Lung (tissue), 12 donors: Measurements from ENCODE around the gene CTU2. TPM values are rescaled to one million over a fixed set of nuclear protein-coding genes. Genes with fewer than 3 reads are reported as not detected.

Experiments used
- ATAC-seq: fragments of 200-7000 bp; cut with Tn5 transposase; one replicate; pipeline ENCODE4 v1.9.1; 2020; ENCODE audit warnings: moderate number of reproducible peaks; ENCODE audit not compliant: insufficient read depth, low FRiP score
- DNase-seq, 3 donors: peaks; one replicate each; pipeline ENCODE4 v3.0.0-alpha.2; 2013 to 2017
- H3K27ac ChIP-seq, 2 donors: one replicate each; pipeline ENCODE4 v1.5.1; 2013; ENCODE audit warnings: mild to moderate bottlenecking in 2 of 2, moderate library complexity in 2 of 2, control low read depth in 1 of 2, inconsistent platforms in 1 of 2, low read depth in 1 of 2, low read length in 1 of 2
- H3K27me3 ChIP-seq, 3 donors: one replicate each; pipeline ENCODE4 v1.5.1; 2013; ENCODE audit warnings: low read length in 2 of 3; ENCODE audit not compliant: control insufficient read depth in 3 of 3, insufficient read depth in 3 of 3
- H3K36me3 ChIP-seq, 4 donors: one replicate each; pipeline ENCODE4 v1.5.1; 2013; ENCODE audit warnings: low read length in 4 of 4, mild to moderate bottlenecking in 1 of 4, moderate library complexity in 1 of 4; ENCODE audit not compliant: control insufficient read depth in 4 of 4, insufficient read depth in 4 of 4
- H3K4me1 ChIP-seq, 5 donors: one replicate each; pipeline ENCODE4 v1.5.1; 2013; ENCODE audit warnings: low read length in 5 of 5, mild to moderate bottlenecking in 2 of 5, moderate library complexity in 1 of 5; ENCODE audit not compliant: control insufficient read depth in 5 of 5, insufficient read depth in 5 of 5
- H3K4me3 ChIP-seq: one replicate; pipeline ENCODE4 v1.5.1; 2013; ENCODE audit warnings: mild to moderate bottlenecking, control low read depth, moderate library complexity
- H3K9ac ChIP-seq, 2 donors: one replicate each; pipeline ENCODE4 v1.5.1; 2013; ENCODE audit warnings: low read length in 2 of 2, control low read depth in 1 of 2; ENCODE audit not compliant: insufficient read depth in 1 of 2
- H3K9me3 ChIP-seq, 4 donors: one replicate each; pipeline ENCODE4 v1.5.1; 2013; ENCODE audit warnings: low read length in 3 of 4, mild to moderate bottlenecking in 1 of 4, moderate library complexity in 1 of 4; ENCODE audit not compliant: control insufficient read depth in 4 of 4, insufficient read depth in 3 of 4
- WGBS, 2 donors: extraction: QIAGEN DNeasy Blood & Tissue Kit; methylation state at CpG; one replicate each; pipeline ENCODE4 v1.1.7; 2013; 5-methylcytosine and 5-hydroxymethylcytosine counted together
- polyA plus RNA-seq, 2 donors: library from polyadenylated mRNA; stranded (reverse); fragments of 200-250 nt; gene quantifications; one replicate each; pipeline ENCODE4 v1.2.1, GENCODE V29; 2013
- total RNA-seq, 2 donors: library from RNA; depleted of rRNA in 1 of 2; stranded (reverse); fragments of >200 nt in 1 of 2; gene quantifications; one replicate each; pipeline ENCODE4 v1.2.1, GENCODE V29; 2014 to 2021
- TF ChIP-seq, protein P1 (sequence below): IDR thresholded peaks from 2 replicates; pipeline ENCODE4 v1.5.1; 2012; ENCODE audit warnings: mild to moderate bottlenecking; ENCODE audit errors: control extremely low read depth, extremely low read depth
- donor health status: control.
- donor health status: control.
- donor health status: Bipolar disorder and iron deficiency.
- donor health status: healthy.
- donor health status: DM: yes; HTN: yes; CAD: no.

Gene CTU2
- total and polyA plus RNA-seq, 4 donors = 5.7 to 23.4 (median 18.3) TPM

DNA sequence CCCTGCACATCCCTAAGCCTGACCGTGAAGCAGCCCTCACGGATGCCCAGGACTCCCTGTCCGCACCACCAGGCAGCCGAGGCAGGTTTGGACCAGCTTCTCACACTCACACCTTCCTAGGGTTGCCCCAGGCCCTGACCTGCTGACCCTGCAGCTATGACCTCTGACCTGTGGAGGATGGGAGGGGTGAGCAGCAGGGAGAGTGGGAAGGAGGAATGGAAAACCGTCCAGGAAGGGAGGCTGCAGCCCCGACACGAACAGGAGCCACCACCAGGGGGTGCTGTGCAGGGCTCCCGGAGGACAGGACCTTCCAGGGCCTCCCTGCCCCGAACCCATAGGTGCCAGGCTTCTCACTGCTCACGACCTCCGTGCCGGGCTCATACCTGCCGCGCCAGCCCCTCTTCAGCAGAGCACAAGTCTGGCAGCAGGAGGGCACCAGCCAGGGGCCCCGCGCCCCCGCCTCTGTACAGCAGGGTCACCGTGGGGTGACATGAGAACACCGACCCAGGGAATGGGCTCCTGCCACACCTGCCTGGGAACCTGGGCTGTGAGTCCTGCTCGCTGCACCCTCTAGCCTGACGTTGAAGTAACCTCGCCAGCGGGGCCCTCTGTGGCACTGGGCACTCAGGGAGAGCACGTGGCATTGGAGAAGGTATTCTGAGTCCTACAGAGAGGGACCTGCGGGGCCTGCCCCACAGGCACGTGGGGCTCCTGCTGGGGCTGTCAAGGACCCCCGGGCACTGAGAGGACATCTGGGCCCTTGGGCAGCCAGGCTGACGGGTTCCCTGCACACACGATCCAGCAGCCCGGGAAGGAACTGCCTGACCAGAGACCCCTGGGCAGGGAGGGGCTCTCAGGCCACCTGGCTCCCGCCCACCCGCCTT lies 37.6 kb downstream of the CTU2 start:
- Histone ChIP-seq H3K4me1 (peaks cover 0 to 20% (median 0%) of the 10 kb centered on the region in 5 donors), H3K9me3 (no peaks in the 10 kb centered on the region), H3K4me3 (no peak overlapping the region), H3K9ac (no peak overlapping the region), H3K27ac (peak overlapping the region in 1 of 2 donors; percentile 12), H3K27me3 (no peaks in the 10 kb centered on the region), H3K36me3 (peaks cover 0 to 33% (median 2%) of the 10 kb centered on the region in 4 donors)
- DNase-seq (peak; percentile 71 to 79 (median 72)), ATAC-seq (peak; percentile 67)
- TF ChIP-seq, protein P1, sequence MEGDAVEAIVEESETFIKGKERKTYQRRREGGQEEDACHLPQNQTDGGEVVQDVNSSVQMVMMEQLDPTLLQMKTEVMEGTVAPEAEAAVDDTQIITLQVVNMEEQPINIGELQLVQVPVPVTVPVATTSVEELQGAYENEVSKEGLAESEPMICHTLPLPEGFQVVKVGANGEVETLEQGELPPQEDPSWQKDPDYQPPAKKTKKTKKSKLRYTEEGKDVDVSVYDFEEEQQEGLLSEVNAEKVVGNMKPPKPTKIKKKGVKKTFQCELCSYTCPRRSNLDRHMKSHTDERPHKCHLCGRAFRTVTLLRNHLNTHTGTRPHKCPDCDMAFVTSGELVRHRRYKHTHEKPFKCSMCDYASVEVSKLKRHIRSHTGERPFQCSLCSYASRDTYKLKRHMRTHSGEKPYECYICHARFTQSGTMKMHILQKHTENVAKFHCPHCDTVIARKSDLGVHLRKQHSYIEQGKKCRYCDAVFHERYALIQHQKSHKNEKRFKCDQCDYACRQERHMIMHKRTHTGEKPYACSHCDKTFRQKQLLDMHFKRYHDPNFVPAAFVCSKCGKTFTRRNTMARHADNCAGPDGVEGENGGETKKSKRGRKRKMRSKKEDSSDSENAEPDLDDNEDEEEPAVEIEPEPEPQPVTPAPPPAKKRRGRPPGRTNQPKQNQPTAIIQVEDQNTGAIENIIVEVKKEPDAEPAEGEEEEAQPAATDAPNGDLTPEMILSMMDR = peak; percentile 55
- WGBS, 2 donors = 50 to 60% methylated on average over 30 to 32 of the region's 32 CpGs

DNA sequence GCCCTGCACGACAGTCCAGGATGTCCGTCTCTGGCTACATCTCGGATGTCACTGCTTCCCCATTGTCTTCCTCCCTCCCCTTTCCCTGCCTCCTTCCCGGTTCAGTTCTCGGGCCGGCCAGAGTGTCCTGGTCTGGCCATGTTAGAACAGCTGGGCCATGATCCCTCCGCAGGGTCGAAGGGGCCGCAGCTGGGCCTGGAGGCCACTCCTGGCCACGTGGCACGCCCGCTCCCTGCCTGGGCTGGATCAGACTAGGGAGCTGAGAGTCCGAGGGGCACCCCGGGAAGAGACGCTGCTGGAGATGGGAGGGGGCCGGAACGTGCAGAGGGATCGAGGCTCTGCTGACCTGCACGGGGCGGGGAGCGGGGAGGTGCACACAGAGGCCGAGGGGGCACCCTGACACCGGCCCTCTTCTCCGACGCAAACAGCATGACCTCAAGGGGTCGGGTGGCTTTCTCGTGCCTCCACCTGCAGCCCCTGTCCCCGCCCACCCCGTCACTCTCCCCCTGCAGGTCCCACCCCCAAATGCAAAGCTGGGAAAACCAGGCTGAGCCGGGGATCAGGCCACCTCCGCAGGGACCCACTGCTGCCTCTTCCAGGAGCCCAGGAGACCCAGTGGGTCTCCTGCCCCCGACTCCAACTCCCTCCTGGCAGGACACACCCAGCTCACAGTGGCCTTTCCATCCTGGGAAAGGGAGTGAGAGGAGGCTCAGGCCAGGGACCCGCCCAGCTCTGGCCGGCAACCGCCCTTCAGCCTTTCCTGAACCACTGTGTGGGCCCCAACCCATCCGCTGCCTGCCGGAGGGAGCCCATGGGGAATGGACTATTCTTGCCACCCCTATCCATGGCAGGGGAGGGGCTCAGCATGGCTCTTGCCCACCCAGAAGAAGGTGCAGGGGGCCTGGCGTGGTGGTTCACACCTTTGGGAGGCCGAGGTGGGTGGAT lies 38.5 kb downstream of the CTU2 start:
- peak overlapping the region in 1 of 2 donors; percentile 23 for H3K27ac ChIP-seq
- WGBS, 2 donors = 68 to 72% methylated on average over 38 to 39 of the region's 39 CpGs
- DNase-seq (no peak), ATAC-seq (no peak)
- peaks cover 0 to 32% (median 2%) of the 10 kb centered on the region in 4 donors for H3K36me3 ChIP-seq
- TF ChIP-seq, protein P1 = no peak
- no peak overlapping the region for H3K9ac ChIP-seq
- no peaks in the 10 kb centered on the region for H3K9me3 ChIP-seq
- H3K4me1 ChIP-seq = peaks cover 0 to 20% (median 0%) of the 10 kb centered on the region in 5 donors
- no peaks in the 10 kb centered on the region for H3K27me3 ChIP-seq
- no peak overlapping the region for H3K4me3 ChIP-seq

DNA sequence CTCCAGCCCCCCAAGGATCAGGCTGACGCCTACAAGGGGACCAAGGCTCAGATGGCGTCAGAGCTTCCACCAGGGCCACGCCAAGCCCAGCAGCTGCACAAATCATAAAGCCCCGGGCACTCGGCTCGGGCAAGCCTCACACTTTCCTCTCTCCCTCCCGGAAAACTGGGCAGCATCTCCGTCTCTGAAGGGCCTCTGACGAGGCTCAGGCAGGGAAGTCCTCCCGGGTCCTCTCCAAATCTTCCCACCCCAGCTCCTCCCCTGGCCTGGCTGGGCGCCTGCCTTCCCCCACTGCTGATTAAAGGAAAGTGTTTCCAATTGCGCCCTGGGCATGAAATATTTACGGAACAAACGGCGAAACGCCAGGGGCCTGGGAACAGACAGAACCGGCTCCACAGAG lies 40.2 kb downstream of the CTU2 start:
- no peak overlapping the region for H3K9ac ChIP-seq

More for the DNA sequence above, 40.2 kb downstream of the CTU2 start:
- peaks cover 0 to 20% (median 0%) of the 10 kb centered on the region in 5 donors for H3K4me1 ChIP-seq
- no peaks in the 10 kb centered on the region for H3K9me3 ChIP-seq
- DNase-seq (peak in 2 of 3 donors; percentile 56 to 78), ATAC-seq (no peak)
- H3K4me3 ChIP-seq = no peak overlapping the region
- TF ChIP-seq, protein P1 = no peak
- 42 to 45% methylated on average over 17 of the region's 17 CpGs for WGBS, 2 donors
- peaks cover 0 to 18% (median 0%) of the 10 kb centered on the region in 4 donors for H3K36me3 ChIP-seq
- peak overlapping the region in 1 of 2 donors; percentile 15 for H3K27ac ChIP-seq
- no peaks in the 10 kb centered on the region for H3K27me3 ChIP-seq
